GM18507 (cell line): ENCODE data around the gene BET1L.
"Not testable (repeated sequence)": the region's sequence is repeated elsewhere in the genome, so short reads cannot be mapped to it uniquely, and the experiment has no call there.

ENCODE experiments used
- DNase-seq: peaks from one replicate; pipeline ENCODE4 v3.0.0; 2011; ENCODE audit warnings: low read depth; ENCODE audit not compliant: insufficient read length; ENCODE audit errors: extremely low spot score
- FAIRE-seq: peaks from 2 replicates; lab custom pipeline; 2011; peaks lifted over from hg19 to GRCh38; lab: Jason Lieb, UNC

BET1L gene

DNA sequence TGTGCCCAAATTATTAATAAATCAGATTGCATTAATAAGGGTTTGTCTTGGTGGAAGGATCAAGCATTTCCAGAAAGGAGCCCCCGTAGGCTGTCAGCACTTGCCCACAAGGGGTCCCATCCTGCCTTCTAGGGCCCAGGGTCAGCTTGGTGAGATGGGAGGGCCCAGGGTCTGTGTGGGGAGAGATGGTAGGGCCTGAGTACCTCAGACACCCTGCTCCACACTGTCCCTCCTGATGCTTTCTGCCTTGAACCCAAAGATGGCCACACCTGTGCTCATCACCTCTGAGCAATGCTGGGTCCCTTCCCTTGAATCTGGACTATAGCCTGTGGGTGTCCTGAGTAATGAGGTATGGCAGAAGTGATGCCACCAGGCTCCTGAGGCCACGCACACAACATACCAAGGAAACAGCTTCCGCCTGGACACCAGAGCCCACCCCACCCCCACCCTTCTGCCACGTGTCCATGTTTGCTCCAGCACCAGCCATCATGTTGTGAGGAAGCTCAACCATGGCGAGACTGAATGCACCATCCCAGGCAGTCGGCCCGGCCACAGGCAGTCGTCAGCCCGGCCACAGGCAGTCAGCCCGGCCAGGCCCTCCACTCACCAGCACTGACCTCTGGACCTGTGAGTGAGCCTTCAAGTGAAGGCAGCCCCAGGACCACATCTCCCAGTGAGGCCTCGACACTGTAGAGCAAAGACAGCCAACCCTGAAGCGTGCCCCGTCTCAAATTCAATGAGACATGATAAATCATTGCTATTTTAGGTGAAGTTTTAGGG lies 6.8 kb downstream of the BET1L start:
- no peak for DNase-seq
- FAIRE-seq, result no peak

DNA sequence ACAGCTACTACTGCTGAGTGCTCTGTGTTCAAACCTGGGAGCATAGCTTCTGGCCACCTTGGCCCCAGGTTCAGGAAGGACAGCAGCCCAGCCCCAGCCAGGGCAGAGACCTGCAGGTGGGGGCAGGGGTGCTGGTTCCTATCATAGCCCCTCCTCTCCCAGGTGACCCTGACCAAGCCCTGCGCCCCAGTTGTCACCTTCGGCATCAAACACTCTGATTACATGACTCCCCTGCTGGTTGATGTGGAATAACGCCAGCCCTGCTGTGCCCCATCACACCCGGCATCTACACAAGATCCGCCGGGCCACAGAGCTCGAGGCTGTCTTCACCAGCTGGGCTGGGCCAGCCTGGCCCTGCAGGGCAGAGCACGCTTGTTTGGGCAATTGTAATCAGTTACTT lies 7.4 kb downstream of the BET1L start:
- FAIRE-seq, result no peak
- DNase-seq, result no peak

DNA sequence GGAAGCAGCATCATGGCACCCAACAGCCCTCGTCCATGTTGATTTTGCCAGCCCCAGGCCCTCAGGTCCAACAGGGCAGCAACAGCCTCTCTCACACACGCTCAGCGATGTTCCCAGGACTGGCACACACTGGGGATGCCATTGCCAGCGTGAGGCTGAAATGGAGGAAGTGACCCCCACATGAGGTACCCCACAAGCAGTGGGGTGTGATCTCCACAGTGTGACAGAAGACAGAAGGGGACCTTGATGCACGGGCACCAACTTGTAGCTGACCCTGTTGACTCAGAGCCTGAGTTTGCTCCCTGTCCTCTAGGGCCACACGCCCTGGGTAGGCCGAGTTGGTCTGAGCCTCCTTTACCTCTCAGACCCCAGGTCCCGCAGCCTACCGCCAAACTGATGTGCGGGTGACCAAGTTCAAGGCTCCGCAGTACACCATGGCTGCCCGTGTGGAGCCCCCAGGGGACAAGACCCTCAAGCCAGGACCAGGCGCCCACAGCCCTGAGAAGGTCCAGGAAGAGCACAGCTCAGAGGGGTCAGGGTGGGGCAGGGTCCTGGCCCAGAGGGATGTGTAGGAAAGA lies 8.1 kb downstream of the BET1L start:
- DNase-seq (no peak), FAIRE-seq (no peak)

DNA sequence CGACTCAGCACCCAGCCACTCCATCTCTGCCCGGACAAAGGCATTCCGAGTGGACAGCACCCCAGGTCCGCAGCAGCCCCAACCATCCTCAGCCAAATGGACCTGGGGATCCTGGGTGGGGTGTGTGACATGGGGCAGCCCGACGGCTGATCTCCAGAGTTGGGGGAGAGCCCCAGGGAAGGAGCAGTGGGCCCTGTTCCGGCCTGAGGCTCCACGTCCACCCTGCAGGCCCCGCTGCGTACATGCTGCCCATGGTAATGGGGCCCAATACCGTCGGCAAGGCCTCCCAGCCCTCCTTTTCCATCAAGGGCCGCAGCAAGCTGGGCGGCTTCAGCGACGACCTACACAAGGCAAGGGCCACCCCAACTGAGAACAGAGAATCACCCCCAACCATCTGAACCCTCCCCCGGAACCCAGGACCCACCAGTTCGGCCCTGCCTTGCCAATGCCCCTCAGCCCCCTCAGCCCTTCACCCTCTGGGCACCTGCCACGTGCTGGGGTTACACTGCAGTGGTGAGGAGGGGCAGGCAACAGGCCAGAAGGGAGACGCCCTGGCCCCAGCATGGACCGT lies 8.9 kb downstream of the BET1L start:
- FAIRE-seq, result no peak
- DNase-seq, result no peak

DNA sequence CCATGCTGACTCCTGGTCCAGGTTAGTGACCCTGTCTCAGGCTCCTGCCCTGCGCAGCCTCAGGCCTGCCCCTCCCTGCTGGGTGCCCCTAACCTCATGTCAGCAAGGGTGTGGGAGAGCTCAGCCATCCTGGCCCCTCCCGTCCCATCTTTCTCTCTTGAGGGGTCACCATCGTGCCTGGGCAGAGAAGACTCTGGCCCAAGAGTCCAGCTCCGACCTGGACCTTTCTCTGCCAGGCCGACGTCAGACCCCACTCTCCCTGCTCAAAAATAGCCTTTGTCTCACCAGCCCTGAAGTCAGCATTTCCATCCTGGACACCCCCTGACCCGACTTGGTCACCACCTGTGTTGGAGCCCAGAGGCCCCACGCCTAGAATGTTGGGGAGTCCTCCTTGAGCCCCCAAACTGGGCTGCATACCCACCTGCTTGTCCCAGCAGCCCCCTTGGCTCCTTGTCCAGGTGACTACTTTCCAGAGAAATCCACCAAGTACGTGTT lies 9.4 kb downstream of the BET1L start:
- no peak for DNase-seq
- FAIRE-seq, result no peak

DNA sequence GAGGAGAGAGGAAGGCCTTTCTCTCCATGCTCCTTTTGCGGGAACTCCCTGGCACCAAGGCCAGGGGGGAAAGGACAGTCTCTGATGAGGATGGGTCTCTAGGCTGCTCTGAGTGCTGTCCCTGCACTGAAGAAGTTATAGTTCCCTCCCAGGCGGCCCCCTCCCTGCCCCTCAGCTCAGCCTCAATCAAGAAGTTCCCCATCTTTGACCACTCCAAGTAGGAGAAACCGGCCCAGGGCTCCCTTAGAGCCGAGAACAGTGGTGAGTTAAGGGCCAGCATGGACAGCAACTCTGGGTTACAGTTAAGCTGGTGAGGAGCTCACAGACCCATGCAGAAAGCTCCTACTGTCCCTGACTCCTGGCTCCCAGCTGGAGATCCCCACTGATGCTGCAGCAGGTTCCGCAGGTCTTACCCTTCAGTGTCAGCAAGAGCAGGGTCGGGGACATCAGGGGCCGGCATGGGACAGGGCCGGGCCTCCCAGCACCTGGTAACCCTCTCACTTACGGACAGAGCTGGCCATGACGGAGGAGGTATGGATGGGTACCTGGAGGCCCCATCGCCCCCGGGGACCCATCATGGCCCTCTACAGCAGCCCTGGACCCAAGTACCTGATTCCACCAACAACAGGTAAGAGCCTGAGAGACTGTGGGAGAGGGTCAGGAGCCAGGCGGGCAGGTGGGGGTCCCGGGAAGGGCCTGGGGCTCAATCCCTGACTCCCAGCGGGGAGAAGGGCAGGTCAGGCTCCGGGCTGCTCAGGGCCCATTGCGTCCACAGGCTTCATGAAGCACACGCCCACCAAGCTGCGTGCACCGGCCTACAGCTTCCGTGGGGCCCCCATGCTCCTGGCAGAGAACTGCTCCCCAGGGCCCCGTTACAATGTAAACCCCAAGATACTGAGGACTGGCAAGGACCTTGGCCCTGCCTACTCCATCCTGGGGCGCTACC lies 10.1 kb downstream of the BET1L start:
- no peak for FAIRE-seq
- DNase-seq, result no peak

DNA sequence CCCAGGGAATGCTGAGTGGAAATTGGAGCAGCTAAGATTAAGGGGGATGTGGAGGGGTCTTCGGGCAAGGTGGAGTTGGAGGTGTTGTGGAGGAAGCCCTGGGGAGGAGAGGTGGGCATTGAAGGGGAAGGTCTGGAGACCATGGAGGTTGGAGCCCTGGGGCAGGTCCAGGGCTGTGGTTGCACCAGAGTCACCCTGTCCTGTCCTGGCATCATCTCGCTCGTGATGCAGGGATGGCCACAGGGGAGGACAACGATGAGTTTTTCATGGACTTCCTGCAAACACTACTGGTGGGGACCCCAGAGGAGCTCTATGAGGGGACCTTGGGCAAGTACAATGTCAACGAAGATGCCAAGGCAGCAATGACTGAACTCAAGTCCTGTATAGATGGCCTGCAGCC lies 13.7 kb downstream of the BET1L start:
- FAIRE-seq, result not testable (repeated sequence)

DNA sequence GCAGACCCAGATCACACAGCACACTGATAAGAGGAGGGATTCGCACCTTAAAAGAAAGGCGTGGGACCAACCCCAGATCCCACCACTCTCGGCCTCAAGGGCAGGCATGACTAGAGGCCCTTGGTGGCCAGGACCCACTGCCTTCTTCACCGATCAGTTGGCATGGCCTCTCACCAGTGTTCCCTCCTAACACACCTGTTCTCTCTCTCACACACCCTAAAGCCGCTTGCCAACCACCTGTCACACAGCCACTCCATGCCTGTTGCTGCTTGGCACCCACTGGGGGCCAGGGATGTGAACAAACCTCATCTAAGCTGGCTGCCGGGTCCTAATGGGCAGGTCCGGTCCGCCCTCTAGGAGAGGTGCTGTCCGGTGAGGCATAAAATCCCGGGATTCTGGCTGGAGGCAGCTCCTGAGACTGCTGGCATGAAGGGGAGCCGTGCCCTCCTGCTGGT lies 14.5 kb downstream of the BET1L start, which contains the start of gene SCGB1C1:
Gene SCGB1C1, plus strand, starts transcription at position 405 of the 455 bp plus-strand sequence. Its CDS starts 22 bp downstream, at position 427.
- not testable (repeated sequence) for DNase-seq, FAIRE-seq

More for the DNA sequence above, 13.7 kb downstream of the BET1L start:
- DNase-seq, result not testable (repeated sequence)

DNA sequence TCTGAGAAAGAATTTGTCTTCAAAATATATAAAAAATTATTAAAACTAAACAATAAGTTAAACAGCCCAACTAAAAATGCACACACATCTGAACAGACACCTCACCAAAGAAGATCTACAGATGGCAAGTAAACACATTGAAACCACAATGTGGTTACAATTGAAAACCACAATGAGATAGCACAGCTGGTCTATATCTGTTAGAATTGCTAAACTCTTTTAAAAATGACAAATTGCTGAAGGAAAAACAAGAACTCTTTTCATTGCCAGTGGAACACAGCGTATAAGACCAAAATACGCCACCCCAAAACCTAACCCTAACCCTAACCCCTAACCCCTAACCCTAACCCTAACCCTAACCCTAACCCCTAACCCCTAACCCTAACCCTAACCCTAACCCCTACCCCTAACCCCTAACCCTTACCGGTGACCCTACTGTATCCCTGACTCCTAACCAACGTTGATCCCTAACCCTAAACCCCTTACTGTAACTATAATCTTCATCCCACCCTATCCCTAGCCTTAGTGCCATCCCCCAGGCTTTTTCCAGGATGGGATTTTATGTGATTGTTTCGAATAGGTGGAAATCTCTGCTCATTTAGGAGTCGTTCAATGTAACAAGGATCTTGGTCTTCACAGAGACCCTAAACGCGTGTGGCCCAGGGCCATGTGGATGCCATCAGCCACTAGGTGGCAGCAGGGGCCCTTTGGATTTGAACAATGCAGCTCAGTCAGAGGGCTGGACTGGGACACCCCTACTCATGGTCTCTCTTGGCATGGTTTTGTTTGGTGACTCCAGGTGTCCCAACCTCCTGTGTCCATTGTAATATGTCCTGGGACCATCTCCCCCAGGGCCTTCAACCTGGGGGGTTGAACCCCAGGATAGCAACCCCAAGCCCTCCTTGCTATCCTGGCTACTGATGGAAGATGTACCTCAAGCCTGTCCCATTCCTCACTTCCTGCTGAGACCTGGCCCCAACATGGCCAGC lies 15.4 kb downstream of the BET1L start:
- FAIRE-seq, result peak; percentile 95
- not testable (repeated sequence) for DNase-seq

DNA sequence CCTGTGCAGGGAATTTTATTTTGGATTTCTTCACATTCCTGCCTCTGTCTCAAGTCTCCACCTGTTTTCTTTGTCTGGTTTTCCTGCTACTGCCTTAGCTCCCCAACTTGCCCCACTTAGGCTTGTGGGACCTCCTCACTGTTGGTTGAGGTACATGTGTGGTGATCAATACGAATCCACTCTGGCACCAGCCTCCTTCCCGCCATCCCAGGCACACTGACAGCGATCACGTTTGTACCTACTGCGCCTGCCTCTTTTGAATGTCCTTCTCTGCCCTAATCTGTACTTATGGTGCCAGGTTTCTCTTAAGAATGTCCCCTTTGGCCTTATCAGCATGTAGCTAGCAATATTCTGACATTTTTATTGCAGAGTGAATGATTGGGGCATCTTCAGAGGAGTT lies 16.7 kb downstream of the BET1L start:
- not testable (repeated sequence) for FAIRE-seq, DNase-seq

DNA sequence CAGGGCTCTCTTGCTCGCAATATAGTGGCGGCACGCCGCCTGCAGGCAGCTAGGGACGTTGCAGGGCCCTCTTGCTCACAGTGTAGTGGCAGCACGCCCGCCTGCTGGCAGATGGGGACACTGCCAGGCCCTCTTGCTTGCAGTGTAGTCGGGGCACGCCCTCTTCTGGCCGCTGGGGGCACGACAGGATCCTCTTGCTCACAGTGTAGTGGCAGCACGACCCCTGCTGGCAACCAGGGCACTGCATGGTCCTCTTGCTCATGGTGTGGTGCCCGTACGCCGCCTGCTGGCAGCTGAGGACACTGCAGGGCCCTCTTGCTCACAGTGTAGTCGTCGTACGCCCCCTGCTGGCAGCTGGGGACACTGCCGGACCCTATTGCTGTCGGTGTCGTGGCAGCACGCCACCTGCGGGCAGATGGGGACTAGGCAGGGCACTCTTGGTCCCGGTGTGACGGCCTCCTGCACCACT lies 17.3 kb downstream of the BET1L start:
- not testable (repeated sequence) for FAIRE-seq

DNA sequence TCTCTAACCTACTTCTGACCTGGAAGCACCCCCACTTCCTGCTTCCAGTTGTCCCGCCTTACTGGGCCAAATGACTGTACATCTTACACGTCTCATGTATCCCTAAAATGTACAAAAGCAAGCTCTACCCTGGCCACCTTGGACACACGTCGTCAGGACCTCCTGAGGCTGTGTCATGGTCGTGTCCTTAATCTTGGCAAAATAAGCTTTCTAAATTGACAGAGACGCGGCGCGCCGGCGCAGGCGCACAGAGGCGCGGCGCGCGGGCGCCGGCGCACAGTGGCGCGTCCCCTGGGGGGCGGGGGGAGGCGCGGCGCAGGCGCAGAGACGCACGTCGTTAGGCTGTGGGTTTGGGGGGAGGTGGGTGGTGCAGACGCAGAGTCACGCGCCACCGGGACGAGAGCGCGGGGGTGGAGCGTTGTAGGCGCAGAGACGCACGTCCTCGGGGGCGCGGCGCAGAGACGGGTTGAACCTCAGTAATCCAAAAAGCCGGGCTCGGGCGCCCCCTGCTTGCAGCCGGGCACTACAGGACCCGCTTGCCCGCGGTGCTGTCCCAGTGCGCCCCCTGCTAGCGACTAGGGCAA lies 17.9 kb downstream of the BET1L start:
- DNase-seq, FAIRE-seq: not testable (repeated sequence)

More for the DNA sequence above, 17.3 kb downstream of the BET1L start:
- DNase-seq, result not testable (repeated sequence)

DNA sequence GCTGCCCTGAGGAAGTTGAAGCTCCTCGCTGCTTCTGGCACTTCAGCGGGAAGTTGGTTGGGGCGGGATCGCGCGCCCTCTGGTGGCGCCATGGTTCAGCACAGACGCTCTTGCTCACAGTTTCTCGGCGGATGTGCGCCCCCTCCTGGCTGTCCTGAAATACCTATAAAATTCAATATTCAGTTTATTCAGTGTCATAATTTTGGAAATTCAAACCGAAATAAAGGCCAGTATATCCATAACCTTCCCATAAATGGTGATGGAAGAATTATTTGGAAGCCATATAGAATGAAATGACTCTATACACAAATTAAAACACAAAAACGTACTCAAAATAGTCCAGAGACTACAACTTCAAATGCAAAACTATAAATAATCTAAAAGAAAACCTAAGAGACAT lies 27.0 kb downstream of the BET1L start:
- FAIRE-seq, DNase-seq: not testable (repeated sequence)
